ENCODE measurements around the gene IL9.

Gene IL9

DNA sequence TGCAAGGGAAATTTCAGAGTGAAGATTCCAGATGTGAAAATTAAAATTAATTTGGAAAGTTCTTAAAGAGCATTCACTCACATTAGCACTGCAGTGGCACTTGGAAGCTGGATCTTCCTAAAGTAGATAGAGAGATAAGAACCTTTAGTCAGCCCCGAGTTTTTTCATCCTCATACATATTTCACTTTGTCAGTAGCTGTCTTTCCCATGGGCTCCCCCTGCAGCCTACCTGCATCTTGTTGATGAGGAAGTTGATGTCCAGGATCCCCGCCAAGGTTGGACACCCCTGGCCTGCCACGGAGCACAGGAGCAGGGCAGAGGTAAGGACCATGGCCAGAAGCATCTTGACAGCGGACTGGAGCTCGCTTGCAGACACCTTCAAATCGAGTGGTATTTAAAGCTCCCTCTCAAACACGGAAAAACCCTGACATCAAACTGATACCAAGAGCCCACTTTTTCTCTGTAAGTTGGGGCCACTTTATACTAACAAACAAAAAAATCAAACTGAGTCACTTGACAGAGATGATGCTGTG, at the start of gene IL9:
Gene IL9 (minus strand): TSS at position 368 of the 533 bp plus-strand sequence. CDS start 25 bp downstream, at position 343.
- no peak for DNase-seq (ENCODE audit: extremely low spot score, insufficient read length, low read depth)

DNA sequence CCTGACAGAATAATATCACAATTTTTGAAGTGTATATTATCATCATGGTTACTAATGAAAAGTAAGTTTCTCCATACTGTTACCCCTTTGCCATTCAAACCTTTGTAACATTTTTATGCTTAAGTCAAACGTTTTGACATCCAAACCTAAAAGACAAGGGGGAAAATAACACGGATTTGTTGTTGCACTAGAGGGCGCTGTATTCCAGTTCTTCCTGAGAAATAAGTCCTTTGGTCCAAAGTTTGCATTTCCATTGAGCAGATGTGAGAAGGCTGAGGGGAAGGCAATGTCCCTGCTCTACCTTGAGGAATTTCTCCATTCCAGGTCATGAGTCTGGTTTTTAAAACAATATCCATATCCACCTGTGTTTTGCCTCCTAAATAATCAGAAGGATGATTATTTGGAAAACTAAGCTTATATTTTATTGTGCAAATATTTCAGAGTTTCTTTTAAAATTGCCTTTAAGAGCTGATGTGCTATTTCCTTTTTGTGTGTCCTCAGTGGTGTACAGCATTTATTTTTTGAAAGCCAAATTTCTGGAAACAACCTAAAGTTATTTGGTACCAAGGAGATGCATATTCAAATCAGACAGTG, 49.4 kb upstream of the IL9 start:
- DNase-seq (ENCODE audit: extremely low spot score, insufficient read length, low read depth) (peak; percentile 7), FAIRE-seq (peak; percentile 85)

More for the DNA sequence above, at the start of gene IL9:
- no peak for FAIRE-seq

DNA sequence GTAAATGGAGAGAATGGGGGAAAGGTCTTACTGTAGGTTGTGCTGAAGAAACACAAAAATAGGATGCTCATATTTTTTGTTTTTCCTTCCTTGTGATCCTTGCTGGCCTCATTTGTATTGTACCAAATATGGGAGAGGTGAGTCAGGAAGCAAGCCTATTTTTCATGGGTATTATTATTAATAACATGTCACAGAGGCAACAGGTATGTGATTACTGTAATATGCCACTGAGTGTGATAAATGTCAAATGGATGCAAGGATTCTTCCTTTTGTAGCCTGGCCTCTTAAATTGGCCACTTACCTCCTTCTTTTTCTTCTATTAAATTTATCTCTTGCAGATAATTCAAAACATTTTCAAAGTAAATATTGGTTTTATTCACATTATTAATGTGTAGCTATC, 48.9 kb upstream of the IL9 start:
- FAIRE-seq (no peak), DNase-seq (ENCODE audit: extremely low spot score, insufficient read length, low read depth) (no peak)

DNA sequence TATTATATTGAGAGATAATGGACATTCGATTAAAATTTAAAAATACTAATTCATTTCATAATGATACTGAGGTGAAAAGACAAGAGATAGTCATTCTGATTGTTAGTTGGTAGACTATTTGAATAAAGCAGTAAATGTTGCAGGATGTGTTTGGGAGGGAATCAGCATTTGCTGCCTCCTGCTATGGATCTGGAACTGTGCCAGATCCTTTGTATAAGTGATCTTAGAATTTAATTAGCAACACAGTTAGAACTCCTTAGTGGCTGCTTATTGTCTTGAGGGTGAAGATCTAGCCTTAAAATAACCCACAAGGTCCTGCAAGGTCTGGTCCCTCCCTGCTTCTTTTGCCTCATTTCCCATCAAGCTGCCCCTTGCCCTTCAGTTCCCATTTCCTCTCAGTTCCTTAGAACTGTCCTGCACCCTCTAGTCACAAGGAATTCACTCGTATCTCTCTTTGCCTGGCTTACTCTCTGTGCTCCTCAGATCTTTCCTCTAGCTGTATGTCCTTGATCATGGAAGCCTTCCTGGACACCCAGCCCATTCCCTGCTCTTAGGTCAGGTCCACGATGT, 46.6 kb upstream of the IL9 start:
- FAIRE-seq, result no peak
- no peak for DNase-seq (ENCODE audit: extremely low spot score, insufficient read length, low read depth)

DNA sequence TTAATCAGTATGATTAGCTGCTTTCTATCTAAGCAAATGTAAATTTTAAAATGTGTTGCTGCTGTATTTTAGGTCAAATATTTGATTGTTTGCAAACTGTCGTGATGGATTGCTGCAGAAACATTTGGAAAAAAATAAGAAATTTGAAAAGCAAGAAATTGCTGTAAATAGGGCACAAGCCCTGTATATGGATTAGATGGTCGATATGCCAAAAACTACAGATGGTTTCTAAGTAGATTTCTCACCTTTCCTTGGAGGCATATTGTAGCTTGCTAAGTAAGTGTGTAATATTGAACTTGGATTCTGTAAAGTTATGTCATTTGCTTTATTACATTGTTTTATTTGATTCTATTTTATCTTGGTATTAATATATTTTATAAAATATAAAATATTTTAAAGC, 46.1 kb upstream of the IL9 start:
- FAIRE-seq, result no peak
- DNase-seq (ENCODE audit: extremely low spot score, insufficient read length, low read depth), result no peak

DNA sequence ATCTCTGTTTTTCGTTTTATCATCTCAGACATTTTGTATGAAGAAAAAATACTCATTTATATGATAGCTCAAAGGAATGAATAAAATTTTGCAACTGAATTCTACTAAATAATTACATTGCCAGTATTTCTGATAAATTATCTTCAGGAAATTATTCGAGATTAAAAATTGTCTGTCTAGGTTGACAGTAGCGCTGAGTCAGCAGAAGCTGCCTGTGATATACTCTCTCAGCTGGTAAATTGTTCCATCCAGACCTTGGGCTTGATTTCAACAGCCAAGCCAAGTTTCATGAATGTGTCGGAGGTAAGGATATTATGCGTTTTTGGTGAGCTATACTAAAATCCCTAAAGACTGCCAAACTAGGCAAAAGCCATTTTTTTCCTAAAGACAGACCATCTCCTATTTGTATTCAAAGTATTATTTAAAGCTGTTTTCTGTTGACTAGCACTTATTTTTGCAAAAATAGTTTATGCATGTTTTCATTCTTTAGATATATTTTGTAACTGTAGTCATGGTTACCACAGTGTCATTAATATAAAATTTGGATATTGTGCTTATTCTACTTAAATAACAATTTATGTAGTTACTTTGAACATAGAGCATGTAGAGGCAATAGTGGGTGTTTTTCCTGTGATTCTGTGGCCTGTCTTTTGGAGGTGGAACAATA, 41.7 kb upstream of the IL9 start:
- FAIRE-seq (no peak), DNase-seq (ENCODE audit: extremely low spot score, insufficient read length, low read depth) (no peak)

DNA sequence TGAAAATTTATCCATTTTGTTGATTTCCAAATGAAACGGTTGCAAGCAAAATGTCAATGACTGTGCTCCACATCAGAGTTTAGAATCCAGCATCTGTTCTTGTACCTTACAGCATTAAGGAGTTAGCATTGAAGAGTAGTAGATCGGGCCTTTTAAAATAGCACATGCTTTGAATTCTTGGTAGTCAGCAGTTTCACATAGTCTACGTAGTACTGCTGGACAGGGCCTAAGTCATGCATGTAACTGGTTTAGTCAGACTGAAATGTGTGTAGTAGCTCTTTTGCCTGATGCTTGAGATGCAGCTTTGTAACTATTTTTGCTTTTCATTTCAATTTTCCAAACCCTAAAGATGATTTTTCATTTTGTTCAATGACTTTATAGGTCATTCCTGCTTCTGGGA, 39.3 kb upstream of the IL9 start:
- DNase-seq (ENCODE audit: extremely low spot score, insufficient read length, low read depth) (no peak), FAIRE-seq (no peak)

DNA sequence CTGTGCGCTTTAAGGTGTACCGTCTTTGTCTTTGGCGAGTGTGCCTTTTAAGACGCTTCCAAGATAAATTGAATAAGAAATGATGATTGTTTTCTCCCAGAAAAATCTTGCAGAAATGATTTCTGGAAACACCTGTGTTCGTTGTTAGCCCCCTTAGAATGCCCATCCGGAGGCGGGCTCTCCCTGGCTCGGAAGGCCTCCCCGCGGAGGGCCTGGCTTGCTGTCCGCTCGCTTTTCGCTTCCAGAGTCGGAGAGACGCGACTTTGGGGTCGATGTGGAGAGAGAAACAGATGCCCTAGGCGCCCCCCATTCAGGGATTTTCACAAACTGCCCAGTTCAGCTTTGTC, 35.3 kb upstream of the IL9 start:
- FAIRE-seq (no peak), DNase-seq (ENCODE audit: extremely low spot score, insufficient read length, low read depth) (no peak)

DNA sequence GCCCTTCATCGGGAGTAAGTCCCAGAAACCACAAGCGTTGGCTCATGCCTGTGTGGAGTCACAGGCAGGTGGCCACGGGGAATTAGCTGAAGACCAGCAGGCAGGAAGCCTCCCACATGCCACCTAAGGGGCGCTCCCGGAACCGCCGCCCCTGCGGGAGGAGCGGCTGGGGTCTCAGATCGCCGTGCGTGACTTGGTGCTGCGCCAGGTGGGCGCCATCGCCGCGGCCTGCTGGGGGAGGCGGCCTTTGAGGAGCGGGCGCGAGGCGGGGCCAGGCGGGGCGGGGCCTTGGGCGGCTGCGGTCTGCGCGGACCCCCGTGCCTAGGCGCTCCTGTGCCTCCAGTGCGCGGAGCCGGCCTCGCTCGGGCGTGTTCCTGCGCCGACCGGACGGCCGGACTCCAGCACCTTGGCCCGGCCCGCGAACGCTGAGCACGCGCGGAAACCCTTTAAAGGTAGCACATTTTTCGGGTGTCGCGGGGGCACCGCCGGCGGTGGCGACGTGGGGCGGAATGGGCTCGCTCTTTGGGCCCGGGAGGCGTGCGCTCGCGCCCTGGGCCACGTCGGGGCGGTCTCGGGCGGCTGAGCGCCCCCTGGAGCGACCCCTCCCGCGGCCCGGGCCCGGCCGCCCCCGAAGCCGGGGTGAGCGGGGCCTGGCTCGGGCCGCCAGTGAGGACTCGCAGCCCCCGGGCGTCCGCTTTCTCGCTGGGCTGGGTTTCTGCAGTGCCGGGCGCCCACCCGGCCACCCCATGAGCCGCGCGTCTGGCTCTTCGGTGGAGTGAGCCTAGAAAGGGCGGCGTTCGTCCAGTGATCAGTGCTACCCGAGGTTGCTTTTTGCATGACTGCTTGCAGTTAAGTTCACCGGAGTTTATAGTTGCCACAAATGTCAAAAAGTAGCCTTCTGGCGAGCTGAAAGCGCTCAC, 34.6 kb upstream of the IL9 start:
- FAIRE-seq (no peak), DNase-seq (ENCODE audit: extremely low spot score, insufficient read length, low read depth) (no peak)

DNA sequence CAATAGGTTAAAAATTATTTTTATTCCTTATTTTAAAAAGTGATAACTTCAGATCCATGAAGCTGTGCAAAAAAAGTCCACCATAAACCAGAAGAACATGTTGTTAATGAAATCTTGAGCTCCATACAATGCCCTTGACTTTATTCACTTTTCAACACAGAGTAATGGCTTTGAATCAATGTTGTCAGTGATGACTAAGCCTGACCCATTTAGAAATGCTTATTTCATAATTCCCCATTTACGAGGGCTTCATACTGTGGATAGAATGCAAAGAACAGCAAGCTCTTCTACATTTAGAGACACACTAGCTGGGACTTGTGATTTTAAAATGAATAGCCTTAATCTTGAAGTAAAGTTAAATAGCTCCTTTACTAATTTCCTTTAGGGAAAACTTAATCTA, 25.7 kb upstream of the IL9 start:
- no peak for FAIRE-seq
- no peak for DNase-seq (ENCODE audit: extremely low spot score, insufficient read length, low read depth)

DNA sequence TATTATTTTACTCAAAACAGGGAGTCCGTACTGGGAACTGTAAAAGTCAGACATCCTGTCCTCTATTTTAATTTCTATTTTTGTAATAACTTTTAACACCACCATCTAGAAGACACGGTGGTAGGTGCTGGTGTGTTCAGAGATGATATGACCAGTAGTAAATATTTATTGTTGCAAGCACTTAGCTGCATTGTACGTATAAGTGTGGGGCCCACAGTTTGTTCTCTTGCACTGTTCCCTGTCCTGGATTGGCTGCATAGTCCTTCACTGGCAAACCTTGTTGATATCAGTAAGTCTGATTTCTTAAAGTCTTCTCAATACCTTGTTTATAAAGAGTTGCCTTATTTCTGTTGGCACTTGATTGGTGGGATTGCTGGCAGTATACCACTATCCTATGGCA, 24.6 kb upstream of the IL9 start:
- DNase-seq (ENCODE audit: extremely low spot score, insufficient read length, low read depth) (no peak), FAIRE-seq (no peak)

DNA sequence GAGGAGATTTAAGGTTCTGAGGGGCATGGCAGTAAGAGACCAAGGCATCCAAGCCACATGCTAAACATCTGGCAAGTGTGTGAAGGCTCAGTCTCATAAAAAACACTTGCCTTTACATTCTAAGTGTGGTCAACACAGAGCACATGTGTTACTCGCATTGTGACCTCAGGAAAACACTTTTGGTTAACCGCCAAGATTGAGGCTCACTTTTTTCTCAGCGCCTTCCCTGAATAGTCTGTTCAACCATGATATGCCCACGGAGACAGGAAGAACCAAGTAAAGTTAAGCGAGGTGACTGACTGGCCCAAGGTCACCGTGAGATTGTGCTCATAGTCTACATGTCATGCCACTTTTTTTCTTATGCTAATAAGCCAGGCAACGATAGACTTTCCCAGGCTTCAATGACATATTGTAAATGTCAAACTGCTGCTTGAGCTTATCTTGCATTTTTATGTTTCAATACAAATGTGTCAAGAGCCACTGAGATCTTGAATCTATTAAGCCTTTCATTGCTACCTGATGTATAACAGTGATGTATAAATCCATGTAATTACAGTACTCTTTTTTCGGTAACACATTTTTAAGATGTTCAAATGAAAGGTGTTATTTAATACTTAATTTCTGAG, 21.1 kb upstream of the IL9 start:
- DNase-seq (ENCODE audit: extremely low spot score, insufficient read length, low read depth), result no peak
- FAIRE-seq, result no peak

DNA sequence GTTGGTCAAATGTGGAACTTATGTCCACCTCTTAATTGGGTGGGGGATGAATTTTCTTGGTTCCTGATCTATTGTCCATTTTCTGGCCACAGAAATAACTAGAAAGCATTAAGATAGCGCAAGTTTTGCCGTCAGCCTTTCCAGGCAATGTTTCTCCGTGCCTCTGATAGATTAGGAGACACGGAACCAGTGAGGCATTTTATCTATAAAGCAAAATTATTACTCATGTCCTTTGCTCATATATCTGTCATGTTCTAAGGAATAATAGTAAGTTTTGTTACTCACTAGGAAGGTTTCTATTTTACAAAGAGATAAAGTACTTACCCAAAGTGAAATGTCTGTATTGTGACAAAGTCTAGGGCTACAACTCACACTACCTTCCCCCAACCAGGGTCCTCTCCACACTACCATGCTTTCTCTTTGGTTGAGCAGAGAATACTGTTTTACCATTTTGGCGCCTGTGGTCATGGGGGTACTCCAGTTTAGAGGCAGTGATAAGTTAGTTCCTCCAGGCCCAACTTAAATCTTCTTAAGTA, 19.9 kb upstream of the IL9 start:
- DNase-seq (ENCODE audit: extremely low spot score, insufficient read length, low read depth) (no peak), FAIRE-seq (no peak)

DNA sequence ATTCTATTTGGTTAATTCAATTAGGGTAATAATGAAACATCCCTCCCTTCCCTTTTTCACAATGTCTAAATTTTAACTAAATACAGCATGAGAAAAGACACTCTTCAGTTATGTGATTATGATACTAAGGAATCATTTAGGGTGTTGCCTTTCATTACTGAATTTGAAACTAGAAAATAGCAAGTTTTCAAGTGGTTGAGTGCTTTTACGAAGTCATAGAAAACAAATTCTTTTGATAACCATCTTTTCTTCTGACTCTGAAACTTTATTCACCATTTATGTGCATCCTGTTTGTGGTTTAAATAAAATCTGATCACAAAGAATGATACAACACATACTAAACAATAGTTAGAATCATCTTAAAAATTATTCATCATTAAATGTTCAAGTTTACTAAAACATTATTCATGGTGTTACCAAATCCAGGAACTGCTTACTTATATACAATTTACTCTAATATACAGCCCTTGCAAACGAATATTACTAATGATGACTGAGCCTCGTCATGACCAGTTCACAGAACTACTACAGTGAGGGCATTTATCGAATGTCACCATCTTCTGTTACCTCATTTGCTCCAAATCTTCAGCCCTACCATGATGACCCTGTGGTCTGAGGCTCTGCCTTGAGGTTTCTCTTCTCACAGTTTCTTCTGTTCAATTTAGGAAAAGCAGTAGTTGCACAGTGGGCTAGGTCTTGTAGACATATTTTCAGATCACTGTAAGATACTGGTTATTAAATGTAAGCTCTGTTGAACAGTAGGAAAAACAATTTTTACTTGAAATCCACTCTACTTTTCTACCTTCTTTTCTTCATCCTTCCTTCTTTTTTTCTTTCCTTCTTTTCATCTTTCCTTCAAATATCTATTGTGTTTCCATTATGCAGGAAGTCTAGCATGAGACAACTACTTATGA, 18.3 kb upstream of the IL9 start:
- DNase-seq (ENCODE audit: extremely low spot score, insufficient read length, low read depth), result no peak
- FAIRE-seq, result no peak

DNA sequence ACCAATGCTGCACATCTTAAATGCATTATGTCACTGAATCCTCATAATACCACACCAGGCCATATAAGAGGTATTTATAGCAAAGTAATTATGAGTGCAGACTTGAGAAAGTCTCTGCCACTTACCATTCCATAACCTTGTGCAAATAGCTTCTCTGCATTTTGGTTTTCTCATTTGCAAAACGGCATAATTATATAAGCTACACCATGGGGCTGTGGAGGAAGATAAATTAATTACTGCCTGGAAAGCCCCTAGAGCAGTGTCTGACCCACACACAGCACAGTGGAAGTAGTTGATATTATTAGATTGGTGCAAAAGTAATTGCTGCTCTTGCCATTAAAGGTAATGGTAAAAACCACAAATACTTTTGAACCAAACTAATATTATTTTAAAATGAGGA, 9.5 kb upstream of the IL9 start:
- no peak for FAIRE-seq
- DNase-seq (ENCODE audit: extremely low spot score, insufficient read length, low read depth), result no peak

DNA sequence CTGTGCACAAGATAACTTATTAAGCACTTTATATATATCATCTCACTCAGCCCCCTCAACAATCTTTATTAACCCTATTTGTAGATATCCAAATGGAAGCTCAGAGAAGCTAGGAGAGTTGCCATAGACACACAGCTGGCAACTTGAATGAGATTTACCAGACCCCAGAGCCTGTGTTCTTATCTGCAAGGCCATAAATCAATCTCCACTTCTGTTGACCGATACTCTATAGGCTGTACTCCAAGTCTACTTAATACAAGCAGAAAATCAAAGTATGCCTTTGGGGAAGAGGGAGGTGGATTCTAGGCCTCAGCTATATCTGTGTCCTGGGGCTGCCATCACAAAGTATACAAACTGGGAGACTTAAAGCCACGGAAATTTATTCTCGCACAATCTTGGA, 6.0 kb upstream of the IL9 start:
- DNase-seq (ENCODE audit: extremely low spot score, insufficient read length, low read depth) (no peak), FAIRE-seq (no peak)

DNA sequence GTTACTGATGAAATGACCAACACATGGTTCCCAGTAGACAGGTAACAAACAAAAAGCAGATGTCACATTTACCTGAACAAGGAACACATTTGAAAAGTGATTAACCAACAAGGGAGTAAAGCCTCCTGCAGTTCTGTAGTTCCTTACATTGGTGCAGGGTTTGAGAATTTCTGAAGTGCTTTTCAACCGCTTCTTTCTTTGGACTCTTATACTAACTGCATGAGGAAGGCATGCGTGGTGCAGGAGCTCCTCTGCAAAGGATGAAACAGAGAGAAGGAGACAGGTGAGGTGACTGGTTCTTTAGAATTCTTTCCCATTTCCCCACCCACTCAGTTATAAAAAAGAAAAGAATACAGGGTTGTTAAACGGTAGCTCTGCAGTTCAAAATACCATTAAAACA, 4.6 kb upstream of the IL9 start:
- no peak for DNase-seq (ENCODE audit: extremely low spot score, insufficient read length, low read depth)
- FAIRE-seq, result no peak

DNA sequence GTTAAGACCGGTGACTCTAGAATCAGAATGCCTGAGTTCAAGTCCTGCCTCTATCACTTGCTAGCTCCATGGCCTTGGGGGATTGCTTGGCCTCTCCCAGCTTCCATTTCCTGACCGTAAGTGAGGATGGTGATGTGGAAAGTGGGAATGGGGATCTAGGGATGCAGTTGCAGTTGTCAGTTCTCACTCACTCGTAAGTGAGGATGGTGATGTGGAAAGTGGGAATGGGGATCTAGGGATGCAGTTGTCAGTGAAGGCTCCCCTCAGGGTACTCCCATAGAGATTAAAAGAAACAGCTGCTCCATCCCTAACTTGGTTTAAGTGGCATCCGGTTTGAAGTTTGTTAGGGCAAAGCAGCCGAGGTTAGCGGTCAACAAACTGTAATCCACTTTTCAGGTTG, 3.0 kb upstream of the IL9 start:
- DNase-seq (ENCODE audit: extremely low spot score, insufficient read length, low read depth) (no peak), FAIRE-seq (no peak)

DNA sequence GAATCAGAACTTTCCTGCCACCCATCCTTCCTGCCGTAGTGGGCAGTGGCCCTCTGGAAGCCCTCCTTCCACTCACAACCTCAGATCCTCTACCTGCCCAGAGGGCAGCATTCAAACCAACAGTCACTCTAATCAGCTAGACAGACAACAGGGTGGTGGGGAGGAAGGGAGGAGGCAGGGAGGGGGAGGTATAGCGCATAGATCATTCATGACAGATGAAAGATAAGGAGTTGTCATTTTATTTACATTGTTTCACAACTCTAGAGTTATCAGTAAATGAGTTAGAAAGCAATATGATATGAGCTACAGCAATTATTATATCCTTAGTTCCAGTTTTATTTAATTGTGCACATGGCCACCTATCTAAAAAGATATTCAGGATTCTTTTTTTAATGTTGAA, 852 bp downstream of the IL9 start:
- FAIRE-seq (no peak), DNase-seq (ENCODE audit: extremely low spot score, insufficient read length, low read depth) (no peak)

Data from GM18507 (cell line).